HCT116 (cell line): ENCODE data around the gene SLC34A1.

Experiments used
- EZH2 ChIP-seq: fragments of 200-600 bp; sonication (generic); IDR thresholded peaks from 2 replicates; pipeline ENCODE4 v1.6.1; 2017; ENCODE audit warnings: antibody characterized with exemption, mixed run types
- POLR2A ChIP-seq: IDR thresholded peaks from 2 replicates; pipeline ENCODE4 v1.7.0; 2011; ENCODE audit warnings: borderline replicate concordance; ENCODE audit not compliant: insufficient read depth, insufficient read length; ENCODE audit errors: extremely low read depth
- RAD21 ChIP-seq: IDR thresholded peaks from 2 replicates; pipeline ENCODE4 v1.6.1; 2012; ENCODE audit warnings: low read depth, mild to moderate bottlenecking
- REST ChIP-seq: IDR thresholded peaks from 2 replicates; pipeline ENCODE4 v1.6.1; 2012; ENCODE audit warnings: low read depth
- YY1 ChIP-seq: IDR thresholded peaks from 2 replicates; pipeline ENCODE4 v1.6.1; 2011; ENCODE audit warnings: low read length, low read depth, moderate library complexity, mild to moderate bottlenecking; ENCODE audit not compliant: insufficient replicate concordance; ENCODE audit errors: extremely low read depth
- TF ChIP-seq, protein P1 (sequence below), 3 experiments: fragments of 200-600 bp in 1 of 3; sonication (generic) in 1 of 3; IDR thresholded peaks in 2 of 3; conservative IDR thresholded peaks in 1 of 3; 2 replicates each; pipeline ENCODE4 v1.5.1; 2012 to 2017; ENCODE audit warnings: low read depth in 2 of 3, low read length in 2 of 3, antibody characterized with exemption in 1 of 3, borderline replicate concordance in 1 of 3, control low read depth in 1 of 3, mild to moderate bottlenecking in 1 of 3, mixed read lengths in 1 of 3, mixed run types in 1 of 3, moderate library complexity in 1 of 3; ENCODE audit not compliant: insufficient read depth in 1 of 3
- TF ChIP-seq, protein P2 (sequence below): IDR thresholded peaks from 2 replicates; pipeline ENCODE4 v1.6.1; 2012

DNA sequence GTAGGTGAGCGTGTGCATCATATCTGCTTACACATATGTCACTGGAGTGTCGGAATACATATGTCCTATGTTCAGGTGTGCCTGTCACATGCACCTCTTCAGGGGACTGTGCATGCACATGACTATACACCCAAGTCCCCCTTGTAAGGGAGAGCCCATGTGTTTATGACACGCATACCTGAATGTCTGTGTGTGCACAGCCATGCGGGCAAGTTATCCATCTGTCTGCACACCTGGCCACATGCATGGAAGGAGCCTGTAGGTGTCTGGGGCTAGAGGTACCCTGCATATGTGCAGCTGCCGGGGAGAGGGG lies 27.1 kb upstream of the SLC34A1 start:
- TF ChIP-seq, protein P1, sequence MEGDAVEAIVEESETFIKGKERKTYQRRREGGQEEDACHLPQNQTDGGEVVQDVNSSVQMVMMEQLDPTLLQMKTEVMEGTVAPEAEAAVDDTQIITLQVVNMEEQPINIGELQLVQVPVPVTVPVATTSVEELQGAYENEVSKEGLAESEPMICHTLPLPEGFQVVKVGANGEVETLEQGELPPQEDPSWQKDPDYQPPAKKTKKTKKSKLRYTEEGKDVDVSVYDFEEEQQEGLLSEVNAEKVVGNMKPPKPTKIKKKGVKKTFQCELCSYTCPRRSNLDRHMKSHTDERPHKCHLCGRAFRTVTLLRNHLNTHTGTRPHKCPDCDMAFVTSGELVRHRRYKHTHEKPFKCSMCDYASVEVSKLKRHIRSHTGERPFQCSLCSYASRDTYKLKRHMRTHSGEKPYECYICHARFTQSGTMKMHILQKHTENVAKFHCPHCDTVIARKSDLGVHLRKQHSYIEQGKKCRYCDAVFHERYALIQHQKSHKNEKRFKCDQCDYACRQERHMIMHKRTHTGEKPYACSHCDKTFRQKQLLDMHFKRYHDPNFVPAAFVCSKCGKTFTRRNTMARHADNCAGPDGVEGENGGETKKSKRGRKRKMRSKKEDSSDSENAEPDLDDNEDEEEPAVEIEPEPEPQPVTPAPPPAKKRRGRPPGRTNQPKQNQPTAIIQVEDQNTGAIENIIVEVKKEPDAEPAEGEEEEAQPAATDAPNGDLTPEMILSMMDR (IDR thresholded peaks at IDR 0.05 in 2 of 3, conservative IDR thresholded peaks at IDR 0.05 in 1 of 3; ENCODE audit: borderline replicate concordance in 1 of 3, insufficient read depth in 1 of 3, low read depth in 2 of 3, low read length in 2 of 3): no peak
- TF ChIP-seq POLR2A (no peak), EZH2 (no peak), REST (no peak), YY1 (no peak), RAD21 (no peak)
- TF ChIP-seq, protein P2, sequence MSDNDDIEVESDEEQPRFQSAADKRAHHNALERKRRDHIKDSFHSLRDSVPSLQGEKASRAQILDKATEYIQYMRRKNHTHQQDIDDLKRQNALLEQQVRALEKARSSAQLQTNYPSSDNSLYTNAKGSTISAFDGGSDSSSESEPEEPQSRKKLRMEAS: no peak
